ENCODE results near the gene COL18A1. TPM values are rescaled to one million over a fixed set of nuclear protein-coding genes. Genes with fewer than 3 reads are reported as not detected.
"Not testable (repeated sequence)": the region's sequence is repeated elsewhere in the genome, so short reads cannot be mapped to it uniquely, and the experiment has no call there.

Gene COL18A1
- total RNA-seq, 4 donors from 2014 or later, result 16.4 to 42.2 (median 20.7) TPM

DNA sequence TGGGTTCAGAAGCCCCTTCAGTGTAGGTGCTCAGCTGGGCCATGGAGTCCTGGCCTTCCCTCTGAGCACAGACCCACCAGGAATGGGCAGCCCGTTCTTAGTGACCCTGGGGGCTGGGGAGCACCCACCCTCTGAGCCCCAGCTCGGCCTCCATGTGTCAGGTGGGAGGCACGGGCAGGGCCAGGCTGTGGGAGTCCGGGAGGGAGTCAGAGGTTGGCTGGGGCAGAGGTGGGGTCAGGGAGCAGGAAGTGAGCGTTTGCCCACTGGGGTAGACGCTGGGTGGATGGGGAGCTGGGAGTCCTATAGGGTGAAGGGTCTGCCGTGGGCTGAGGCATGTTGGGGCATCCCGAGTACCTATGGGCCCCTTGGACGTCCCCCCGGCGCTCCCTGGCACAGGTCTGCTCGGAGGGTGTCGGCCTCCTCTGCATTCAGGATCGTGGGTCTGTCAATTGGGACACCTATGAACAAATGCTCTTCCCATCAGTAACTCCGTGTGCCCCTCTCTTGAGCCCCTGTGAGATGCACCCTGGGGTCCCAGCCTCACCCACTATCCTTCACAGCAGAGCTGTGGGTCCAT lies 30.5 kb downstream of the COL18A1 start:
- ATAC-seq, result no peak
- TF ChIP-seq, protein P1, sequence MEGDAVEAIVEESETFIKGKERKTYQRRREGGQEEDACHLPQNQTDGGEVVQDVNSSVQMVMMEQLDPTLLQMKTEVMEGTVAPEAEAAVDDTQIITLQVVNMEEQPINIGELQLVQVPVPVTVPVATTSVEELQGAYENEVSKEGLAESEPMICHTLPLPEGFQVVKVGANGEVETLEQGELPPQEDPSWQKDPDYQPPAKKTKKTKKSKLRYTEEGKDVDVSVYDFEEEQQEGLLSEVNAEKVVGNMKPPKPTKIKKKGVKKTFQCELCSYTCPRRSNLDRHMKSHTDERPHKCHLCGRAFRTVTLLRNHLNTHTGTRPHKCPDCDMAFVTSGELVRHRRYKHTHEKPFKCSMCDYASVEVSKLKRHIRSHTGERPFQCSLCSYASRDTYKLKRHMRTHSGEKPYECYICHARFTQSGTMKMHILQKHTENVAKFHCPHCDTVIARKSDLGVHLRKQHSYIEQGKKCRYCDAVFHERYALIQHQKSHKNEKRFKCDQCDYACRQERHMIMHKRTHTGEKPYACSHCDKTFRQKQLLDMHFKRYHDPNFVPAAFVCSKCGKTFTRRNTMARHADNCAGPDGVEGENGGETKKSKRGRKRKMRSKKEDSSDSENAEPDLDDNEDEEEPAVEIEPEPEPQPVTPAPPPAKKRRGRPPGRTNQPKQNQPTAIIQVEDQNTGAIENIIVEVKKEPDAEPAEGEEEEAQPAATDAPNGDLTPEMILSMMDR (IDR thresholded peaks at IDR 0.05 in 4 of 5, conservative IDR thresholded peaks at IDR 0.05 in 1 of 5), result no peak
- no peak for TF ChIP-seq POLR2A (IDR thresholded peaks at IDR 0.05)
- DNase-seq, result no peak
- H3K27ac ChIP-seq, result peak overlapping the region in 1 of 4 donors; percentile 31
- H3K36me3 ChIP-seq, result no peaks in the 10 kb centered on the region
- peaks cover 0 to 6% (median 0%) of the 10 kb centered on the region in 3 donors for H3K27me3 ChIP-seq
- intact Hi-C loops (cut with DNase I; ENCODE audit: low total_unique reads) (no loop called here), in situ Hi-C loops (cut with MboI; ENCODE audit: low sequenced_read_pairs in 4 of 4) (loop anchor here in 1 of 4 donors (25.0 kb wide), 1 partner anchor 148 kb away; the partner anchor contains the start of gene POFUT2)
- H3K4me1 ChIP-seq, result peaks cover 6 to 10% of the 10 kb centered on the region in 2 donors
- H3K9me3 ChIP-seq, result no peaks in the 10 kb centered on the region
- no peak overlapping the region for H3K4me3 ChIP-seq

GRCh38 chr21:45436351-45437065 lies 31.5 kb downstream of the COL18A1 start:
- Histone ChIP-seq H3K4me3 (no peak overlapping the region), H3K9me3 (no peaks in the 10 kb centered on the region), H3K27ac (peak overlapping the region in 1 of 4 donors; percentile 31), H3K36me3 (no peaks in the 10 kb centered on the region), H3K4me1 (peaks cover 6 to 10% of the 10 kb centered on the region in 2 donors), H3K27me3 (peaks cover 0 to 6% (median 0%) of the 10 kb centered on the region in 3 donors)
- no peak for DNase-seq
- in situ Hi-C loops (cut with MboI; ENCODE audit: low sequenced_read_pairs in 4 of 4) (loop anchor here in 1 of 4 donors (25.0 kb wide), 1 partner anchor 149 kb away; the partner anchor contains the start of gene POFUT2), intact Hi-C loops (cut with DNase I; ENCODE audit: low total_unique reads) (no loop called here)
- TF ChIP-seq, protein P1 (IDR thresholded peaks at IDR 0.05 in 4 of 5, conservative IDR thresholded peaks at IDR 0.05 in 1 of 5), result no peak
- TF ChIP-seq POLR2A (IDR thresholded peaks at IDR 0.05), result no peak
- no peak for ATAC-seq

DNA sequence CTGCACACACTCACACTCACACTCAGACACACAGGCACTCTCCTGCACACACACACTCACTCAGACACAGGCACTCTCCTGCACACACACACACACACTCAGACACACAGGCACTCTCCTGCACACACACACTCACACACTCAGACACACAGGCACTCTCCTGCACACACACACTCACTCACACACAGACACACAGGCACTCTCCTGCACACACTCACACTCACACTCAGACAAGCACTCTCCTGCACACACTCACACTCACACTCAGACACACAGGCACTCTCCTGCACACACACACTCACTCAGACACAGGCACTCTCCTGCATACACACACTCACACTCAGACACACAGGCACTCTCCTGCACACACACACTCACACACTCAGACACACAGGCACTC lies 32.9 kb downstream of the COL18A1 start:
- H3K27ac ChIP-seq; H3K36me3 ChIP-seq; H3K4me3 ChIP-seq; H3K9me3 ChIP-seq; ATAC-seq; H3K27me3 ChIP-seq; H3K4me1 ChIP-seq; intact Hi-C loops (cut with DNase I; ENCODE audit: low total_unique reads); DNase-seq: not testable (repeated sequence)
- in situ Hi-C loops (cut with MboI; ENCODE audit: low sequenced_read_pairs in 4 of 4), result loop anchor here in 1 of 4 donors (25.0 kb wide), 1 partner anchor 151 kb away; the partner anchor contains the start of gene POFUT2

DNA sequence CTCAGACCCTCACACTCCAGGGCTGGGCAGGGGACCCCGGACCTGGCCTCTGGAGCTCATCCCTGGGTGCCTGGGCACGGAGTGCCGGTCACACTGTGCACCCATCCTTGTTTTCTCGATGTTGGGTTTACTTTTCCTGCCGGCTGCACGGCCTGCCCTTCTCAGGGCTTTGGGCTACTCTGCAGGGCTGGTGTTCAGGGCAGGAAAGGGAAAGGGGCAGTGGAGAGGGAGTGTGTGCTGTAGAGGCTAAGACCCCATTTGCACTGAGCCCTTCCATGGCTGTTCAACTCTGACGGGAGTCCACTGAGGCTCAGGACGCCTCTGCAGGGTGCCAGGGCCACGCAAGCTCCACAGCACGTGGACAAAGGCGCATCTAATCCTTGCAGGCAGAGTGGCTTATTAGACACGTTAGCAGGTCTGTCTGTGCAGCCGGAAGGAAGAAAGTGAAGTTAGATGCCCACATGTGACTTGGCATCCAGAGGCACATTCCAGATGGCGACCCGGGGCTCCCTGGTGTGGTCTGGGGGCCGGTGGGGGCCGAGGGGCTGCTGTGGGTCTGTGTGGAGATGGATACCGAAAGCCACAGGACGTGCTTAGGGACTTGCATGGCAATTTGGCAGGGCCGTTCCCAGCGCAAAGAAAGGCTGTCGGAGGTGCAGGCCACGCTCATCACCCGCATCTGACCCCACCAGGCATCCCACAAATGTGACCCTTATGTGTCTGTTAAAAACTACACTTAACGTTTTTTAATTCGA lies 33.6 kb downstream of the COL18A1 start:
- peak overlapping the region; percentile 46 to 60 (median 53) for H3K4me3 ChIP-seq
- H3K27ac ChIP-seq, result peak overlapping the region; percentile 58 to 74 (median 68)
- in situ Hi-C loops (cut with MboI; ENCODE audit: low sequenced_read_pairs in 4 of 4), result loop anchor here in 1 of 4 donors (25.0 kb wide), 1 partner anchor 151 kb away; the partner anchor contains the start of gene POFUT2
- no peaks in the 10 kb centered on the region for H3K36me3 ChIP-seq
- H3K9me3 ChIP-seq, result no peaks in the 10 kb centered on the region
- ATAC-seq, result no peak
- peaks cover 0 to 6% (median 0%) of the 10 kb centered on the region in 3 donors for H3K27me3 ChIP-seq
- peaks cover 6 to 10% of the 10 kb centered on the region in 2 donors for H3K4me1 ChIP-seq
- no peak for DNase-seq
- TF ChIP-seq, protein P1 (IDR thresholded peaks at IDR 0.05 in 4 of 5, conservative IDR thresholded peaks at IDR 0.05 in 1 of 5), result no peak
- no peak for TF ChIP-seq POLR2A (IDR thresholded peaks at IDR 0.05)
- intact Hi-C loops (cut with DNase I; ENCODE audit: low total_unique reads), result loop anchor here (1.0 kb wide), 2 partner anchors 146 to 298 kb away; no protein-coding TSS in a partner anchor
